Fibroblast of the aortic adventitia (primary cell): Measurements from ENCODE around the gene ANLN. TPM values are rescaled to one million over a fixed set of nuclear protein-coding genes. Genes with fewer than 3 reads are reported as not detected.

ENCODE experiments used
- DNase-seq: peaks from one replicate; pipeline ENCODE4 v3.0.0-alpha.2; 2010; ENCODE audit warnings: low read depth
- H3K4me3 ChIP-seq: 2 replicates; pipeline ENCODE4 v1.5.1; 2011; ENCODE audit warnings: low read depth, mild to moderate bottlenecking, control low read depth, low read length, moderate library complexity
- total RNA-seq: library from RNA; depleted of rRNA; stranded (reverse); fragments of >200 nt; gene quantifications from 2 replicates; pipeline ENCODE4 v1.2.3, GENCODE V29; 2012; ENCODE audit warnings: low replicate concordance
- TF ChIP-seq, protein P1 (sequence below): IDR thresholded peaks from 2 replicates; pipeline ENCODE4 v1.5.1; 2011; ENCODE audit warnings: mild to moderate bottlenecking, low read length, control low read depth, inconsistent platforms; ENCODE audit not compliant: insufficient read depth

The ANLN gene
- total RNA-seq, 1 donor = 171 TPM

DNA sequence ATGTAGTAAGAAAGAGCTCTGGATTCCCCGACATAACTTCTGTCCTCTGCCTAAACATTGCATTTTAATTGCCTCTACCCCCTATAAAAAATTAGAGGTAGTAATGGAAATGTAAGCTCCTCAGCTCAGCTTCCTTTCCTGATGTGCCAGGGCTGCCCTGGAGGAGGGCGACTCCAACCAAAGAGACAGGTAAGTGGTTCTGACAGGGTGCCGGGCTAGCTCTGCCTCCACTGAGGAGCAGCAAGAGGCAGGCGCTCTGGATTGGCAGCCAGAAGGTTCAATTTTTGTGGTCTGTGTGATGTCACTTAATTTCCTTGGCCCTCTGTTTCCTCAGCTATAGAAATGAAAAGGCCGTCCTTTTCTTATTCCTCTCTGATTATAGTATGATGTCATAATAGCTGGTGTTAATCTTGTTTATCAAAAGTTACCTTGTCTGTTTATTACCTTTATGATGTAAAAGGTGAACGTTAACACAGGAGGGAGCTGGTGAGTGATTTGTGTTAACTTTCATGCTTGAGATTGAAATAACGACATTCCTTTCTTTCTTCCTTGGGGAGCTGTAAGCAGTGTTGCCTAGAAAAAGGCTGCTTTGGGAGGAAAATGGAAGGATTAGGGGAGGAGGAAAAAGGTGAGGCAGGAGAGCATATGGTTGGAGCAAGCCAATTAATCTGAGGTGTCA, 51.8 kb downstream of the ANLN start:
- no peak for DNase-seq
- H3K4me3 ChIP-seq = no peak overlapping the region
- TF ChIP-seq, protein P1, sequence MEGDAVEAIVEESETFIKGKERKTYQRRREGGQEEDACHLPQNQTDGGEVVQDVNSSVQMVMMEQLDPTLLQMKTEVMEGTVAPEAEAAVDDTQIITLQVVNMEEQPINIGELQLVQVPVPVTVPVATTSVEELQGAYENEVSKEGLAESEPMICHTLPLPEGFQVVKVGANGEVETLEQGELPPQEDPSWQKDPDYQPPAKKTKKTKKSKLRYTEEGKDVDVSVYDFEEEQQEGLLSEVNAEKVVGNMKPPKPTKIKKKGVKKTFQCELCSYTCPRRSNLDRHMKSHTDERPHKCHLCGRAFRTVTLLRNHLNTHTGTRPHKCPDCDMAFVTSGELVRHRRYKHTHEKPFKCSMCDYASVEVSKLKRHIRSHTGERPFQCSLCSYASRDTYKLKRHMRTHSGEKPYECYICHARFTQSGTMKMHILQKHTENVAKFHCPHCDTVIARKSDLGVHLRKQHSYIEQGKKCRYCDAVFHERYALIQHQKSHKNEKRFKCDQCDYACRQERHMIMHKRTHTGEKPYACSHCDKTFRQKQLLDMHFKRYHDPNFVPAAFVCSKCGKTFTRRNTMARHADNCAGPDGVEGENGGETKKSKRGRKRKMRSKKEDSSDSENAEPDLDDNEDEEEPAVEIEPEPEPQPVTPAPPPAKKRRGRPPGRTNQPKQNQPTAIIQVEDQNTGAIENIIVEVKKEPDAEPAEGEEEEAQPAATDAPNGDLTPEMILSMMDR = no peak

GRCh38 chr7:36448781-36449379, 59.2 kb downstream of the ANLN start:
- peak; percentile 80 for DNase-seq
- TF ChIP-seq, protein P1 = no peak

DNA sequence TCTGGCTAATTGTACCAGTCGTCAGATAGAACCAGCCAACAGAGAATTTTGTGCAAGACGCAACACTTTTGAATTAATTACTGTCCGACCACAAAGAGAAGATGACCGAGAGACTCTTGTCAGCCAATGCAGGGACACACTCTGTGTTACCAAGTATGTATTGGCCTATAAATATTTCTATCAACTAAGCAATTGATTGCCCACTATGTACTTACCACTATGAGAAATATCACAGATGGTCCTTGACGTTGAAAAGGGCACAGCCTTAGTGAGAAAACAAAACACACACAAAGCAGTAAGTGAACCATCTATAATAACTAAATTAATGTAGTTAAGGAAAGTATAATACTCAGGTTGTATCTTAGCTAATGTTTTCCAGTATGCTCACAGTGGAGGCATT, 60.0 kb downstream of the ANLN start:
- DNase-seq = no peak
- no peak overlapping the region for H3K4me3 ChIP-seq
- TF ChIP-seq, protein P1 = no peak

More at GRCh38 chr7:36448781-36449379, 59.2 kb downstream of the ANLN start:
- H3K4me3 ChIP-seq = no peak overlapping the region

DNA sequence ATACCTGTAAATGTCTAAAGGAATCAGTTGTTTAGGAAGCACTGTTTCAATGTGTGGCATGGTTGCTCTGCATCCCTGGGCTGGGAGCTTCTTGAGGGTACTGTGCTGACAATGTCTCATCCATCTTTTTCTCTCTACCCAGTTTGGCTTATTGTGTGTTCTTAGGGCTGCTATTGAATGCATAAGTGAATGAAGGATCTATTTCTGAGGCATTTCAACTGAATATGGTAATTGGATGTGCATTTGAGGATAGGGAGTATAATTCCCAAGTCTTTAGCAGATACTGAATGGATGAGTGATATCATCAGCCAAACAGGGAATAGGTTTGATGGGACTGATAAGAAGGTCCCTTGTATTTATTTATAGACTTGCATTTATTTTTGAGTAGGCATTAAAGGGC, 64.1 kb downstream of the ANLN start:
- TF ChIP-seq, protein P1 = no peak
- no peak for DNase-seq
- H3K4me3 ChIP-seq = no peak overlapping the region

GRCh38 chr7:36455646-36456045, 66.0 kb downstream of the ANLN start:
- DNase-seq = no peak
- TF ChIP-seq, protein P1 = no peak
- no peak overlapping the region for H3K4me3 ChIP-seq

GRCh38 chr7:36456138-36456537, 66.5 kb downstream of the ANLN start:
- H3K4me3 ChIP-seq = no peak overlapping the region
- TF ChIP-seq, protein P1 = no peak
- DNase-seq = no peak

GRCh38 chr7:36456548-36456947, 66.9 kb downstream of the ANLN start:
- TF ChIP-seq, protein P1 = no peak
- H3K4me3 ChIP-seq = no peak overlapping the region
- DNase-seq = no peak
